GM12874 (cell line): Measurements from ENCODE around the gene ZNF654.

Source experiments
- CTCF ChIP-seq: IDR thresholded peaks from 2 replicates; pipeline ENCODE4 v1.5.1; 2011; ENCODE audit warnings: low read depth, mild to moderate bottlenecking, control low read depth, low read length, moderate library complexity; ENCODE audit not compliant: insufficient read depth

Gene ZNF654

GRCh38 chr3:88058581-88059379, at the start of gene ZNF654, which contains the start of gene CGGBP1:
Gene ZNF654 (plus strand): TSS chr3:88059255. CDS start chr3:88059320, 65 bp downstream.
Gene CGGBP1 (minus strand): TSS chr3:88059005. CDS start chr3:88055976, 3,029 bp downstream.
- TF ChIP-seq CTCF, result no peak

- no peak for TF ChIP-seq CTCF
Observed at GRCh38 chr3:88010810-88011209, 48.2 kb upstream of the ZNF654 start.

- TF ChIP-seq CTCF, result no peak
Observed at GRCh38 chr3:88013592-88013991, 45.5 kb upstream of the ZNF654 start.

GRCh38 chr3:88019024-88019423, 40.0 kb upstream of the ZNF654 start:
- TF ChIP-seq CTCF, result no peak

DNA sequence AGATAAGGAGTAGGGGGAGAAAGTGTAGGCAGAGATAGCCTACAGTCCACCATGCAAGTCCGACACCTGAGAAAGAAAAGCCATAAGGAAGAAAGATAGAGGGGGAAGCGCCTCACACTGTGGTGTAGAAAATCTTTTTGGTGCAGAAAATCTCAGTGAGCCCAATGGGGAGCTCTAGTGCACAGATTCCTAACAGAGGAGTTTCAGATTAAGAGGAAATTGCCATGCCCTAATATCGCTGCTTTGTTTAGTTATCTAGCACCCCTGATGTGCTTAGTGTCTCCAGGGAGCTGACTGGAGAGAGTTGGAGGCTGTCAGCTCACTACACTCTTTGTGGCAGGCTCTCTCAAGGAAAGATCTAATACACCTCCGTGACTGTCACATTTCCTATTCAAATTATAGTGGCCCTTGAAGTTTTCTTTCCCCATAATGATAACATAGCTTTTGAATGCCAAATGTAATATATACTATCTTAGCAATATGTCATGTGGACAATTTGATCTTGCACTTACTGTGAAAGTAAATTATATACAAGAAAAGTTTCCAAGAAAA, 34.0 kb upstream of the ZNF654 start:
- no peak for TF ChIP-seq CTCF

DNA sequence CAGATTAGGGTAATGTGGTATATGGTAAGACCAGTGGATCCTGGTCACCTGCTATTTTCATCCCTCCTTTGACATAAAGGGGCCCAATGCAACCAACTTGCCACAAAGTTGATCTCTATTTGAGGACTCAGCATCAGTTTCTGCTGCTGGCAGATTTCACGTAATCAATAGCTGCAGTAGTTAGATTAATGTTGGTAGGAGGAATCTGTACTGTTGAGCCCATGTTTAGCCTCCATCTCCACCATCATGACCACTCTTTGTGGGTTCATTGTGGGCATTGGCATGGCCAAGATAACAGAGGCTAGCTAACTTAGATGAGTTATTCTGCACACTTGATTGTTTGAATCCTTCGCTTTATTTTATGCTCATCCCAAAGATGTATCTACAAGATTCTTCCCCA, 30.2 kb upstream of the ZNF654 start:
- no peak for TF ChIP-seq CTCF

GRCh38 chr3:88030210-88030609, 28.8 kb upstream of the ZNF654 start:
- TF ChIP-seq CTCF, result no peak
